GDM1 (cell line): ENCODE results near the gene HOXC9.

ENCODE experiments used
- DNase-seq: peaks from one replicate; lab custom pipeline; 2025; lab: John Stamatoyannopoulos, UW

Gene HOXC9

GRCh38 chr12:54028314-54029201 is 28.6 kb downstream of the HOXC9 start, which contains the start of gene HOXC6:
Gene HOXC6 (plus strand): TSS chr12:54028440. CDS start chr12:54028522, 82 bp downstream.
- no peak for DNase-seq

GRCh38 chr12:54029529-54030441 is 29.8 kb downstream of the HOXC9 start:
- DNase-seq: no peak

- DNase-seq: no peak
Measured at GRCh38 chr12:54030442-54030801, 30.5 kb downstream of the HOXC9 start.

- DNase-seq: no peak
Measured at GRCh38 chr12:54030889-54031471, 31.0 kb downstream of the HOXC9 start.

- no peak for DNase-seq
Measured at GRCh38 chr12:54031480-54031879, 31.5 kb downstream of the HOXC9 start.

- no peak for DNase-seq
Measured at GRCh38 chr12:54032086-54032619, 32.2 kb downstream of the HOXC9 start.

- peak; percentile 50 for DNase-seq
Measured at GRCh38 chr12:54032627-54033100, 32.7 kb downstream of the HOXC9 start, which contains the start of gene HOXC5. Gene HOXC5 (plus strand): TSS chr12:54033050. CDS start chr12:54033123, 73 bp downstream.

GRCh38 chr12:54033106-54033979 is 33.4 kb downstream of the HOXC9 start:
- no peak for DNase-seq

GRCh38 chr12:54033980-54034784 is 34.2 kb downstream of the HOXC9 start:
- DNase-seq: no peak

GRCh38 chr12:54034785-54035310 is 34.9 kb downstream of the HOXC9 start:
- no peak for DNase-seq

GRCh38 chr12:54035568-54036264 is 35.8 kb downstream of the HOXC9 start:
- DNase-seq: no peak

GRCh38 chr12:54036620-54037359 is 36.8 kb downstream of the HOXC9 start:
- no peak for DNase-seq

- DNase-seq: no peak
Measured at GRCh38 chr12:54037360-54038283, 37.7 kb downstream of the HOXC9 start.

- DNase-seq: no peak
Measured at GRCh38 chr12:54038284-54038870, 38.4 kb downstream of the HOXC9 start.

GRCh38 chr12:54038871-54039414 is 39.0 kb downstream of the HOXC9 start:
- no peak for DNase-seq

GRCh38 chr12:54039417-54040147 is 39.6 kb downstream of the HOXC9 start:
- DNase-seq: no peak
